Measurements from ENCODE around the gene CAMTA2. TPM values are rescaled to one million over a fixed set of nuclear protein-coding genes. Genes with fewer than 3 reads are reported as not detected.

CAMTA2 gene
- total and polyA plus RNA-seq, 9 of the 15 experiments (the other 6 are each of a cell fraction or from before 2014, with no cell fraction given): 0.24 to 25.1 (median 6.3) TPM

GRCh38 chr17:4939796-4940554 is 47.5 kb downstream of the CAMTA2 start, which contains the start of the genes RNF167 and SLC25A11 (continued):
- TF ChIP-seq ZBTB11 (CRISPR knock-in tag; IDR thresholded peaks at IDR 0.05) (peak in 1 of 3 experiments; percentile 77; a peak in 1 of 6 replicates), ZFX (CRISPR knock-in tag; IDR thresholded peaks at IDR 0.05) (peak; percentile 72), HNRNPH1 (optimal IDR thresholded peaks at IDR 0.05; ENCODE audit: low read depth, low read length) (no peak), BRD4 (IDR thresholded peaks at IDR 0.05) (no peak), COPS2 (conservative IDR thresholded peaks at IDR 0.05) (no peak), HDAC1 (IDR thresholded peaks at IDR 0.05) (no peak), ZMIZ1 (IDR thresholded peaks at IDR 0.05; ENCODE audit: low read depth in 2 of 2, low read length in 2 of 2) (peak in 1 of 2 experiments; percentile 32; a peak in 1 of 4 replicates), KLF6 (CRISPR knock-in tag; IDR thresholded peaks at IDR 0.05; ENCODE audit: borderline replicate concordance) (no peak), MAFF (IDR thresholded peaks at IDR 0.05; ENCODE audit: low read length) (peak; percentile 82; the same call in 1 of the 2 replicates), ZNF766 (CRISPR knock-in tag; conservative IDR thresholded peaks at IDR 0.05) (peak; percentile 93), ZNF12 (CRISPR knock-in tag; IDR thresholded peaks at IDR 0.05) (no peak), TCF7L2 (IDR thresholded peaks at IDR 0.05; ENCODE audit: low read depth, low read length) (no peak), TCF15 (CRISPR knock-in tag; IDR thresholded peaks at IDR 0.05) (no peak), KLF13 (tag; IDR thresholded peaks at IDR 0.05; ENCODE audit: borderline replicate concordance, low read depth) (peak; percentile 59; the same call in 1 of the 2 replicates), EZH2 (IDR thresholded peaks at IDR 0.05; ENCODE audit: borderline replicate concordance, low read depth, low read length) (no peak), JUND (IDR thresholded peaks at IDR 0.05; ENCODE audit: borderline replicate concordance, low read depth, low read length) (peak; percentile 34; the same call in 1 of the 2 replicates), JUND (tag; IDR thresholded peaks at IDR 0.05; ENCODE audit: borderline replicate concordance, low read depth, low read length) (no peak), KDM5B (IDR thresholded peaks at IDR 0.05; ENCODE audit: insufficient replicate concordance, low read depth, low read length) (peak; percentile 78), ZNF175 (CRISPR knock-in tag; IDR thresholded peaks at IDR 0.05; ENCODE audit: low read depth) (no peak; the same call in 1 of the 2 replicates)
